T-helper 17 cell (primary cell): Measurements from ENCODE around the gene MDFI. TPM values are rescaled to one million over a fixed set of nuclear protein-coding genes. Genes with fewer than 3 reads are reported as not detected.

ENCODE experiments used
- ATAC-seq: fragments of 150-1000 bp; cut with Tn5 transposase; 2 replicates; pipeline ENCODE4 v1.10.0; 2021; ENCODE audit warnings: mild to moderate bottlenecking, moderate library complexity
- DNase-seq, 3 donors: peaks; one replicate each; pipeline versions ENCODE4 v3.0.0 to v3.0.0-alpha.2; 2020 to 2021
- H3K9me3 ChIP-seq: one replicate; pipeline ENCODE4 v1.7.0; 2013; ENCODE audit warnings: low read length, mild to moderate bottlenecking; ENCODE audit not compliant: control insufficient read depth, poor library complexity, severe bottlenecking
- H3K27ac Mint-ChIP-seq: one replicate; pipeline ENCODE4 v1.8.0; 2022; ENCODE audit warnings: mild to moderate bottlenecking, moderate library complexity, mixed read lengths
- H3K27me3 Mint-ChIP-seq: one replicate; pipeline ENCODE4 v1.8.0; 2022; ENCODE audit warnings: mixed read lengths
- H3K36me3 Mint-ChIP-seq: one replicate; pipeline ENCODE4 v1.8.0; 2022; ENCODE audit warnings: low read depth, mixed read lengths
- H3K4me1 Mint-ChIP-seq: one replicate; pipeline ENCODE4 v1.8.0; 2022; ENCODE audit warnings: mild to moderate bottlenecking, mixed read lengths
- H3K4me3 Mint-ChIP-seq: one replicate; pipeline ENCODE4 v1.8.0; 2022; ENCODE audit warnings: mild to moderate bottlenecking, moderate library complexity, mixed read lengths
- total RNA-seq, 4 donors: library from RNA in 2 of 4; stranded (reverse) in 2 of 4; gene quantifications; one replicate each; pipeline ENCODE4 v1.2.3 and lab custom pipeline; 2022 to 2026

The MDFI gene
- total RNA-seq, 2 donors from 2014 or later, result not detected

DNA sequence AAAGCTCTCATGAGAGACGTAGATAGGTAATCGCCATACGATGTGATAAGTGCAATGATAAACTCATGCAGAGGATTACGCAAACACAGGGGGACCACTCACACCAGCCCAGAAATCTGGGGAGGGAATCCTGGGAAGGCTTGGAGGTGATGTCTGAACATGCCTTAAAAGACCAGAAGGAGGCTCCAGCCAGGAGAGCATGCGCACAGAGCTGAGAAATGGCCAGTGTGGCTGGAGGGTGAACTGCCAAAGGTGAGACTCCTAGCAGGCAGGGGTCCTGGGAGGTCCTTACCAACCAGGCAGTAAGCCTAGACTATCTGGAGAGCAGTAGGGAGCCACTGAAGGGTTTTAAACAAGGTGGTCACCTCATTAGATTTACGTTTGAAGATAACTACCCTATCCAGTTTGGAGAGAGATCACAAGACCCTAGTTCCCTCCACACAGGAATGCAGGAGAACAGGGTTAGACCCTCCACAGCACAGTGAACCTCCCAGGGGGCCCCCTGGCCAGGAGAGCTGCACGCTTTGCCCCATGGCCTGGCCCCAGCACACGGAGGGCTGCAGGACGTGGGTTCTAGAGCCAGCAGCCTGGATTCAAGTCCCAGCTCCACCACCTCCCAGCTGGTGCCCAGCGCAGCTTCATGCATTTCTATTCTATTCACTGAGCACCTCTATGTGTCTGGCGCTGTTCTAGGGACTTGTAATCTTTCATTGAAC is 13.1 kb downstream of the MDFI start:
- H3K4me3 Mint-ChIP-seq, result no peak overlapping the region

DNA sequence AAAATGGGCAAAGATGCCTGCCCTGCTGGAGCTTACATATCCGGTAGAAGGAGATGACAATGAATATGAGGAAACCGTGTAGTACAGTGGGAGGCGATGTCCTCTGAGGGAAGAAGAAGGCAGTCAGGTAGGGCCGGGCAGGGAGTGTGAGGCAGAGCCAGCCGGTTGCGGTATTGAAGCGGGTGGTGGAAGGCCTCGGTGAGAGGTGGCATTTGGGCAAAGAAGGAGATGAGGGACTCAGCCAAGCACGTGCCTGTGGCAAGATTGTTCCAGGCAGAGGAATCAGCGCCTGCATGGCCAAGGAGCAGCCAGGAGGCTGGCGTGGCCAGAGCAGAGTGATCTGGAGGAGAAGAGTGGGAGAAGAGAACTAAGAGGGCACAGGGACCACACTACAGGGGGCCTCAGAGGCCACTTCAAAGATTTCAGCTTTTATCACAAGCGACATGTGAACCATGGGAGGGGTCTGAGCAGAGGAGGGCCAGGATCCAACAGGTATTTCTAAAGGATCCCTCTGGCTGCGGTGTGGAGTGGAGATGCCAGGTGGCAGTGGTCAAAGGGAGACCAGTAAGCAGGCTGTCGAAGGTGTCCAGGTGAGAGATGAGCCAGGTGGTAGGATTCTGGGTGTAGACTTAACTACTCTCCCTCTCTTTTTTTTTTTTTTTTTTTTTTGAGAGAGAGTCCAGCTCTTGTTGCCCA is 13.8 kb downstream of the MDFI start:
- no peak overlapping the region for H3K27ac Mint-ChIP-seq
- DNase-seq (no peak), ATAC-seq (no peak)
- no peak overlapping the region for H3K4me3 Mint-ChIP-seq
- H3K27me3 Mint-ChIP-seq, result peaks cover 52% of the 10 kb centered on the region
- no peaks in the 10 kb centered on the region for H3K4me1 Mint-ChIP-seq
- peaks cover 5% of the 10 kb centered on the region for H3K36me3 Mint-ChIP-seq
- H3K9me3 ChIP-seq, result no peaks in the 10 kb centered on the region

More for the DNA sequence above, 13.1 kb downstream of the MDFI start:
- H3K27ac Mint-ChIP-seq, result no peak overlapping the region
- peaks cover 51% of the 10 kb centered on the region for H3K27me3 Mint-ChIP-seq
- H3K9me3 ChIP-seq, result no peaks in the 10 kb centered on the region
- ATAC-seq, result no peak
- H3K4me1 Mint-ChIP-seq, result no peaks in the 10 kb centered on the region
- H3K36me3 Mint-ChIP-seq, result peaks cover 5% of the 10 kb centered on the region
- DNase-seq, result no peak

DNA sequence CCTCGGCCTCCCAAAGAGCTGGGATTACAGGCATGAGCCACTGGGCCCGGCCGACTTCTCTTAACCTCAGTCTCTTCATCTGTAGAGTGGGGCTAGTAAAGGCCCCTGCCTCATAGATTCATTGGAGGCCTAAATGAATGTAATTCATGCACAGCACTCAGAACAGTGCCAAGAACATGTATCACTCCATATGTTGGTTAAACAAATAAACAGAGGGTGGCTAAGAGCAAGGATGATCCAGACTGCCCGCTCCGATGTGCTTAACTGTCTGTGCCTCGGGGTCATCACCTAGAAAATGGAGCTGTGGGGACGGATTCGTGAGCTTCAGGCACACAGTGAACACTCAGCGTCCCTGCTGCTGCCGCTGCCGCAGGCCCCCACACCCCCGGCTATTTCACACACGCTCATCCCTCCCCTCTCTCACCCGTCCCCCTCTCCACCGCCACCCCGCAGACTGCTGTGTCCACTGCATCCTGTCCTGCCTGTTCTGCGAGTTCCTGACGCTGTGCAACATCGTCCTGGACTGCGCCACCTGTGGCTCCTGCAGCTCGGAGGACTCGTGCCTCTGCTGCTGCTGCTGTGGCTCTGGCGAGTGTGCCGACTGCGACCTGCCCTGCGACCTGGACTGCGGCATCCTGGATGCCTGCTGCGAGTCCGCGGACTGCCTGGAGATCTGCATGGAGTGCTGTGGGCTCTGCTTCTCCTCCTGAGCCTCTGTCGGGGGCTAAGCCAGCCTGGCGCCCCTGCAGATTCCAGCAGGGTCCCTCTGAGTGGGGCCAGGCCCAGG is 14.8 kb downstream of the MDFI start:
- H3K9me3 ChIP-seq, result no peaks in the 10 kb centered on the region
- DNase-seq (no peak), ATAC-seq (no peak)
- peaks cover 60% of the 10 kb centered on the region for H3K27me3 Mint-ChIP-seq
- no peak overlapping the region for H3K27ac Mint-ChIP-seq
- no peaks in the 10 kb centered on the region for H3K4me1 Mint-ChIP-seq
- peaks cover 5% of the 10 kb centered on the region for H3K36me3 Mint-ChIP-seq
- H3K4me3 Mint-ChIP-seq, result no peak overlapping the region

DNA sequence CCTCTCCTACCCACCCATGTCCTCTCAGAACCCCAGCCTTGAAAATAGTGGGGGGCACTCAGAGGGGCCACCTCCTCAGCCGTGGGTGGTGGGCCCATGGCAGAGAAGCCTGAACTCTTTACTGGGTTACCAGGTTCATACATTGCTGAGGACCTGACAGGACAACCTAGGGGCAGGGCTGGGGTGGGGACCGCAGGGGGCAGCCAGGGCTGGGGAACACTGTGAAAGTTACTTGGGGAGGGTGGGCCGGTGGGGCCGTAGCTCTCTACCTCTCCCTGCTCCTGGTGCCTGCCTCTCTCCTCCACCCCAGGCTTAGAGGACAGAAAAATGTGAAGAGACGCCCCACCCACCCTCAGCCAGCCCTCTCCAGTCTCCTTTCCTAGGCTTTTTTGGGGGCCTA is 15.4 kb downstream of the MDFI start:
- DNase-seq, result no peak
- H3K27me3 Mint-ChIP-seq, result peaks cover 58% of the 10 kb centered on the region
- H3K36me3 Mint-ChIP-seq, result peaks cover 5% of the 10 kb centered on the region
- ATAC-seq, result no peak
- H3K9me3 ChIP-seq, result no peaks in the 10 kb centered on the region
- H3K4me3 Mint-ChIP-seq, result no peak overlapping the region
- peaks cover 2% of the 10 kb centered on the region for H3K4me1 Mint-ChIP-seq
- no peak overlapping the region for H3K27ac Mint-ChIP-seq

DNA sequence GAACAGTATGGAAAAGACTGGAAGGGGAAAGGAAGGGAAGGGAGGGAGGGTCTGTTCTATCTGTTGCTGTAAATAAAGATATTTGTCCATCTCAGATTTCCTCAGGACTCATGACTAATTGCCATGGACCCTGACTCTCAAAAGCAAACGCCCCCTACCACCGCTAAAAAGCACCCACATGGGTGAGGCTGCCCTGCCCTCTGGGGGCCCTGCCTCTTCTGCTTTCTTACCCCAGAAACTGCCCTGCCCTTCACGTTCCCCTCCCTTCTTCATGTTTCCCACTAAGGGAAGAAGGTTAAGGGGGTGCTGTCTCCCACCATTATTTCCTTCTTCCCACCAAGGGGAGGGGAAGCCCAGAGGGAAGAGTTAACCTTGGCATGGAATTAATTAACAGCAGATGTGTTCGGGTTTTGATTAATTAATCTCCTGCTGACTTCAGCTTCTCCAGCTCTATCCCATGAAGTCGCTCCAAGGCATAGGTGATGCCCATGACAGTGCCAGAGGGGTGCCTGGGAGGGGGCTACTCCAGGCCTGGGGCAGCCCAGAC is 16.0 kb downstream of the MDFI start:
- Mint-ChIP-seq H3K36me3 (peaks cover 5% of the 10 kb centered on the region), H3K27me3 (peaks cover 63% of the 10 kb centered on the region), H3K4me1 (peaks cover 2% of the 10 kb centered on the region), H3K4me3 (no peak overlapping the region), H3K27ac (no peak overlapping the region)
- H3K9me3 ChIP-seq, result no peaks in the 10 kb centered on the region
- no peak for DNase-seq
- no peak for ATAC-seq

DNA sequence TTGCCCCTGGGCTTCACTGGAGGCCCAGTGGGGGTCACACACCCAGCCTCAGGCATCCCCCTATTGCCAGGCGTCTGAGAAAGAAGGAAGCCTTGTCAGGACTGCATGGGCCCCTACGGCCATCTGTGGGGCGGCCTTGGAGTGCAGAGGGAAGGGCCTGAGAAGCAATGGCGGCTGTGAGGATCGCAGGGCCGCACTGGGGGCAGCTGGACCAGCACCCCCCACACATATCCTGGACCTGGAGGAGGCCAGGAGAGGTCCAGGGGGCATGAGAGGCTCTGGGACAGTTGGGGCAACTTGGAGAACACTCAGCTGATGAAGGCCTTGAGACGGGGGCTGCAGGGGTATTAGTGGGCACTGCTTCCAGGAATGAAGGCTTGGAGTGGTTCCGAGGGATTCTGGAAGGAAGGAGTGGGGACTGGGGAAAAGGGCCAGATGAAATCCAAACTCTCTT is 16.5 kb downstream of the MDFI start:
- Mint-ChIP-seq H3K27ac (no peak overlapping the region), H3K4me1 (peaks cover 2% of the 10 kb centered on the region), H3K4me3 (no peak overlapping the region), H3K27me3 (peaks cover 61% of the 10 kb centered on the region), H3K36me3 (peaks cover 5% of the 10 kb centered on the region)
- no peaks in the 10 kb centered on the region for H3K9me3 ChIP-seq
- no peak for DNase-seq
- no peak for ATAC-seq

DNA sequence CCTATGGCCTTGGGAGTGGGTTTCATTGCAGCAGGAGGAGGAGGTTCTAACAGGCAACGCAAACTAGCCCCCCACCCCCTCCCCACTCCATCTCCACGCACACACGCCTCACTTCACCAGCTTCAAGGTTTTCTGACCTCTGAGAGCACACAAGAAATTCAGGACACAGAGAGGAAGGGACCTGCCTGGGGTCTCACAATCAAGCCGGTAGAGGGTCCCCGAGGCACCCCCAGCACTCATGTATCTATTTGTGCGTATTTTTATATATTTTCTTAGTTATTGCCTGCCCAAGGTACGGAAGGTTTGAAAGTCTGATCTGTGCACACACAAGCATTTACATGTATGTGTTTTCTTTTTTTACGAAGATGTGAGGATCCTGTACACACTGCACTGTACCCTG is 16.9 kb downstream of the MDFI start:
- H3K4me1 Mint-ChIP-seq, result peaks cover 2% of the 10 kb centered on the region
- no peak overlapping the region for H3K27ac Mint-ChIP-seq
- no peak overlapping the region for H3K4me3 Mint-ChIP-seq
- no peak for DNase-seq
- peaks cover 65% of the 10 kb centered on the region for H3K27me3 Mint-ChIP-seq
- H3K9me3 ChIP-seq, result no peaks in the 10 kb centered on the region
- peaks cover 5% of the 10 kb centered on the region for H3K36me3 Mint-ChIP-seq
- ATAC-seq, result no peak

DNA sequence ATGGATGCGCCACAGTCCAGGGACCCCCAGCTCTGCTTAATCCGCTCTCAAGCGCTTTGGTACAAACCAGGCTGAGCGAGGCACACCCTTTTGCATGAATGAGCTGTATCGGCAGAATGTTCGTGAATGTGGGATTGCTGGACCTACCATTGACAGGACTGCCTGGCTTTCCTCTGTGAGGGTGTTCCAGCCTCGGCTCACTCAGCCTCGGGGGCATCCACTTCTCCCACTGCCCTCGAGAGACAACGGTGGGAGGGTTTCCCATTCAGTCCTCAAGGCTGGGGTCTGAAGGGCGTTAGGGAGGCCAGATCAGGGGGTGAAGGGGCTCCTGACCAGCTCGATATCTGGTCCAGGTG is 17.4 kb downstream of the MDFI start:
- no peaks in the 10 kb centered on the region for H3K9me3 ChIP-seq
- no peak overlapping the region for H3K27ac Mint-ChIP-seq
- H3K27me3 Mint-ChIP-seq, result peaks cover 69% of the 10 kb centered on the region
- no peak overlapping the region for H3K4me3 Mint-ChIP-seq
- H3K4me1 Mint-ChIP-seq, result peaks cover 2% of the 10 kb centered on the region
- ATAC-seq, result no peak
- DNase-seq, result no peak
- peaks cover 5% of the 10 kb centered on the region for H3K36me3 Mint-ChIP-seq

DNA sequence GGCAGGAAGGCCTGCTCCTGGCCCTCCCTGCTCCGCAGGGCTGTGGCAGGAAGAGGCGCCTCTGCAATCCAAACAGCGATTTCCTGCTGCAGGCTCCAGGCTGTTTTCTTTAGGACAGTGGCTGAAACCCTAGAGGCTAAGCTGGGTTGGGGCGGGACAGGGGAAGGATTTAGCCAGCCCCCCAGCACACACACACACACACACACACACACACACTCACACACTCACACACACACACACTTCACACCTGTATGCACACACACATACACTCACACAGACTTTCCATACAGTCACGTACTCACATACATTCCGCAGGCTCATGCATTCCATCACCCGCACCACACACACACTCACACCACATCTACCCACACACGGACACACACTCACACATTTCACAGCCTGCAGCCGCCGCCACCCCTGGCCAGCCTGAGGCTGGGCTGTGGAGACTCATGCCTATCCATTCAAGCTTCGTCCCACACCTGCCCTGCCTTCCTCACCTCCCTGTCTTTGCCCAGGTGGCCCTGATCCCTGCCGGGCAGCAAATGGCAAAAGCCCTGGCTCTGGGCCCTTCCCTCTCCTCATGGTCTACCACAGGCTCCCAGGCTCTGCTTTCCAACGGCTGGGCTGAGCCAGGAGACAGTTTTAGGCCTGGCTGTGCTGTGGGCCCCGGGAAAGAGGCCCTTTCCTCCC is 17.9 kb downstream of the MDFI start:
- H3K4me1 Mint-ChIP-seq, result peaks cover 2% of the 10 kb centered on the region
- no peak overlapping the region for H3K27ac Mint-ChIP-seq
- peaks cover 5% of the 10 kb centered on the region for H3K36me3 Mint-ChIP-seq
- H3K4me3 Mint-ChIP-seq, result no peak overlapping the region
- H3K27me3 Mint-ChIP-seq, result peaks cover 71% of the 10 kb centered on the region
- ATAC-seq (no peak), DNase-seq (no peak)
- H3K9me3 ChIP-seq, result no peaks in the 10 kb centered on the region

DNA sequence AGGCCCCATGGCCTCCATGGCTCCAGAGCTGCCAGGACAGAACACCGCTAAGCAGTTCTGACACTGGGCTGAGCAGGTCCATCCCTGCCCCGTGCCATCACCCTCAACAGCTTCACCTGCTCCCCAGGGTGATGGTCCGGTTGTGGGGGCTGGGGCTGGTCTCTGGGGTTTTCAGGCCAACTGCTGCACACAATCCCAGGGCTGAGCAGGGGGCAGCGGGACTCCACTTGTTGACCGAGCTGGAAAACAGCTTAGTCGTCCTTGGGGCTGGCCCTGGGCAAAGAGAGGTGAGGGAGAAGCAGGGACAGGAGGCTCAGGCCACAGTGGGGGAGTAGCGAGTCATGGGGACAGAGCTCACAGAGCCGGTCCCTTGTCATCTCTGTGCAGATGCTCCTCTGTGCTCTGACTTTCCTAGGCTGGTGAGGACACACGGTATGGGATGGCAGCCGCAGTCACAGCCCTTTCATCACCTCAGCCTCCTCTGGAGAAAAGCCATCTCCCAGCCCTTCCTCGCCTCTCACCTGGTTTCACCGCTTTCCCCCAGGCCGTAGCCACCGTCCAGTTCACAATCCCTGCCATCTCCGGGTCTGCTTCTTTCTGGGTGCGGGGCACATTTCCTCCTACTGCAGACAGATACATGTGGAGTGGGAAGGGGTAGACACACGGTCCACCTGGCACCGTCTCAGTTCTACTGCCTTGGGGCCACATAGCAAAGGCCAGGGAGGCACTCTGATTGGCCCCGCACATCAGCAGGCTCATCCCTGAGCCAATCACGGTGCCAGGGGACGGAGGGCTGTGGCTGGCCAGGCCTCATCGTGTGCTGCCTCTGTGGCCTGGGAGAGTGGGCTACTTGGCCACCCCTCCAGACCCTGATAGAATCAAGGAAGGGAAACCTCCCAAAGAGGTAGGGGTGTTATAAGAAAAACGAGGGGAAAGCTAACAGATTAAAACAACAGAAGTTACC is 19.1 kb downstream of the MDFI start:
- peaks cover 3% of the 10 kb centered on the region for H3K36me3 Mint-ChIP-seq
- no peak overlapping the region for H3K4me3 Mint-ChIP-seq
- no peak for ATAC-seq

DNA sequence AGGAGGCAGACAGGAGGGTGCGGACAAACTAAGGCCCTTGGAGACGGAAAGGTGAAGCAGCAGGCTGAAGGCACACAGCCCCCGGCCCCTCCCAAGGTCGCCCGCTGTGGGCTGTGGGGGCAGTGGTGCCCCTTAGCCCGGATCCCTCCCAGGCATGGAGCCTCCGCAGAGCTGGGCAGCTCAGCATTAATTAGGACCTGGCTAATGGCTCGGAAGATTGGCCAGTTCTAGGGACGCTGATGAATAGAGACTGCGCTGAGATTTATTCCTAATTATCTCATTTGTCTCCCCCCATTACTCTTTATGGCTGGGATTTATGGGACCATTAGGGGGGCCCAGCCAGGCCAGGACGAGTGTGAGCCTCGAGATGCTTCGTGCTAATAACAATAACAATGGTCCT is 20.4 kb downstream of the MDFI start:
- peaks cover 2% of the 10 kb centered on the region for H3K4me1 Mint-ChIP-seq

More for the DNA sequence above, 19.1 kb downstream of the MDFI start:
- no peaks in the 10 kb centered on the region for H3K9me3 ChIP-seq
- DNase-seq, result no peak
- Mint-ChIP-seq H3K27ac (peak overlapping the region; percentile 32), H3K27me3 (peaks cover 74% of the 10 kb centered on the region), H3K4me1 (peaks cover 2% of the 10 kb centered on the region)

DNA sequence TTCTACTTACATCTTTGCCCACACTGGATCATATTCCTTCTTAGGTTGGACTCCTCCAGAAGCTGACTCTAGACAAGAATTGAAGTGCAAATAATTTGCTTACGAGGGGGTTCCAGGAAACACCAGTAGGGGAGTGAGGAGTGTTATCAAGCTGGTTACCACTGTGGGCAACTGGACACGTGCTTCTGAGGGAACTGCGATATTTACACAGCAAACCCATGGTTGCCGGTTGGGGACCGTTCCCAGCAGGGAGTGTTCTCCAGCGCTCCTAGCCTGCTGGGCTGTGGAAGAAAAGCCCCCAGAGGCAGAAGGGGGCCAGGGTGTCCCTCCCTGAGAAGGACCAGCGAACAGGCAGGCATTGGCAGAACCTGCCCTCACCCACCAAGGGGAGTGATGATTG is 21.7 kb downstream of the MDFI start:
- no peak overlapping the region for H3K27ac Mint-ChIP-seq
- H3K9me3 ChIP-seq, result no peaks in the 10 kb centered on the region
- peaks cover 2% of the 10 kb centered on the region for H3K4me1 Mint-ChIP-seq
- DNase-seq (no peak), ATAC-seq (no peak)
- peaks cover 76% of the 10 kb centered on the region for H3K27me3 Mint-ChIP-seq
- H3K4me3 Mint-ChIP-seq, result no peak overlapping the region
- H3K36me3 Mint-ChIP-seq, result peaks cover 3% of the 10 kb centered on the region

More for the DNA sequence above, 20.4 kb downstream of the MDFI start:
- peaks cover 3% of the 10 kb centered on the region for H3K36me3 Mint-ChIP-seq
- peaks cover 80% of the 10 kb centered on the region for H3K27me3 Mint-ChIP-seq
- no peak for DNase-seq
- H3K4me3 Mint-ChIP-seq, result no peak overlapping the region
- H3K27ac Mint-ChIP-seq, result peak overlapping the region; percentile 27
- ATAC-seq, result no peak
- H3K9me3 ChIP-seq, result no peaks in the 10 kb centered on the region
